Panc1 (cell line): Measurements from ENCODE around the gene STK39.

Experiments
- POLR2AphosphoS5 ChIP-seq: IDR thresholded peaks from 2 replicates; pipeline ENCODE4 v1.6.1; 2012; ENCODE audit warnings: mild to moderate bottlenecking, low read depth, low read length, moderate library complexity
- SIN3A ChIP-seq: IDR thresholded peaks from 2 replicates; pipeline ENCODE4 v1.6.1; 2012; ENCODE audit warnings: low read depth, mild to moderate bottlenecking, low read length, moderate library complexity, borderline replicate concordance; ENCODE audit not compliant: insufficient read depth
- TF ChIP-seq, protein P1 (sequence below): fragments of 450-650 bp; IDR thresholded peaks from 2 replicates; pipeline ENCODE4 v1.5.1; 2017; ENCODE audit warnings: mild to moderate bottlenecking

- no peak for TF ChIP-seq SIN3A
- TF ChIP-seq, protein P1, sequence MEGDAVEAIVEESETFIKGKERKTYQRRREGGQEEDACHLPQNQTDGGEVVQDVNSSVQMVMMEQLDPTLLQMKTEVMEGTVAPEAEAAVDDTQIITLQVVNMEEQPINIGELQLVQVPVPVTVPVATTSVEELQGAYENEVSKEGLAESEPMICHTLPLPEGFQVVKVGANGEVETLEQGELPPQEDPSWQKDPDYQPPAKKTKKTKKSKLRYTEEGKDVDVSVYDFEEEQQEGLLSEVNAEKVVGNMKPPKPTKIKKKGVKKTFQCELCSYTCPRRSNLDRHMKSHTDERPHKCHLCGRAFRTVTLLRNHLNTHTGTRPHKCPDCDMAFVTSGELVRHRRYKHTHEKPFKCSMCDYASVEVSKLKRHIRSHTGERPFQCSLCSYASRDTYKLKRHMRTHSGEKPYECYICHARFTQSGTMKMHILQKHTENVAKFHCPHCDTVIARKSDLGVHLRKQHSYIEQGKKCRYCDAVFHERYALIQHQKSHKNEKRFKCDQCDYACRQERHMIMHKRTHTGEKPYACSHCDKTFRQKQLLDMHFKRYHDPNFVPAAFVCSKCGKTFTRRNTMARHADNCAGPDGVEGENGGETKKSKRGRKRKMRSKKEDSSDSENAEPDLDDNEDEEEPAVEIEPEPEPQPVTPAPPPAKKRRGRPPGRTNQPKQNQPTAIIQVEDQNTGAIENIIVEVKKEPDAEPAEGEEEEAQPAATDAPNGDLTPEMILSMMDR, result no peak
- no peak for TF ChIP-seq POLR2AphosphoS5
Measured at GRCh38 chr2:168008646-168009195, 238.7 kb downstream of the STK39 start.
